Measurements from ENCODE around the gene MAGEB2.
"Not testable (repeated sequence)": the region's sequence is repeated elsewhere in the genome, so short reads cannot be mapped to it uniquely, and the experiment has no call there.

Gene MAGEB2, protein sequence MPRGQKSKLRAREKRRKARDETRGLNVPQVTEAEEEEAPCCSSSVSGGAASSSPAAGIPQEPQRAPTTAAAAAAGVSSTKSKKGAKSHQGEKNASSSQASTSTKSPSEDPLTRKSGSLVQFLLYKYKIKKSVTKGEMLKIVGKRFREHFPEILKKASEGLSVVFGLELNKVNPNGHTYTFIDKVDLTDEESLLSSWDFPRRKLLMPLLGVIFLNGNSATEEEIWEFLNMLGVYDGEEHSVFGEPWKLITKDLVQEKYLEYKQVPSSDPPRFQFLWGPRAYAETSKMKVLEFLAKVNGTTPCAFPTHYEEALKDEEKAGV

DNA sequence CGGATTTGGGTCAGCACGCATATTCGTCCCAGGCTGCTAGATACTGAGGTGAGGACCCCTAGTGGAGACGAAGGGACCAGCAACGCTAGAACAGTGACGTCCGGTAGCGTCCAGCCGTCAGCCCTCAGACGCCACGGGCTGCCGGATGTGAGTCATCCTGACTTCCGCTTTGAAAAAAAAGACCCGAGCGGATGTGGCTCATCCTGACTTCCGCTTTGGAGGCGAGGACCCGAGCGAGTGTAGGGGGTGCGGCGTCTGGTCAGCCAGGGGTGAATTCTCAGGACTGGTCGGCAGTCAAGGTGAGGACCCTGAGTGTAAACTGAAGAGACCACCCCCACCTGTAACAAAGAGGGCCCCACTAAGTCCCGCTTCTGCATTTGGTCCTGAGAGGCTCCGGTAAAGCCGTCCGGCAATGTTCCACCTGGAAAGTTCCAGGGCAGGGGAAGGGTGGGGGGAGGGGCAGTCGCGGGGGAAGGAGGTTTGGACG lies at the start of gene MAGEB2:
Gene MAGEB2 (plus strand): TSS at position 207 of the 487 bp plus-strand sequence. CDS start 3,018 bp downstream, outside the sequence.
- DNase-seq: no peak

DNA sequence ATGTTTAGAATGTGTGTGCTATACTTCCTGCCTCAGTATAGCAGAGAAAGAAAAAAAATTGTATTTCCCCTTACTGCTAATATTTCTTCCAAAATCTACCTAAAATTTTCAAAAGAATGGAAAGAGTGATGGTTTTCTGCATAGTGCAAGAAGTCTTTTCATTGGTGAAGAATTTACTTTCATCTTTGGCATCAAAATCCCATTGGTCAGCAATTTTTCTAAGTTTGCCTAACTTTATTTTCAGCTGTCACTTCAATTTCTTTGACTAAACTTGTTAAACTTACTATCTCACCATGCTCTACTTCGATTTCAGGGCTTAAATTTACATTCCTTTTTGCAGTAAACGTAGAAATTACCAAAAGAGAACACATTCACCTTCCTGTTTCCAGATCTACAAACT lies 44.5 kb upstream of the MAGEB2 start:
- no peak for DNase-seq

DNA sequence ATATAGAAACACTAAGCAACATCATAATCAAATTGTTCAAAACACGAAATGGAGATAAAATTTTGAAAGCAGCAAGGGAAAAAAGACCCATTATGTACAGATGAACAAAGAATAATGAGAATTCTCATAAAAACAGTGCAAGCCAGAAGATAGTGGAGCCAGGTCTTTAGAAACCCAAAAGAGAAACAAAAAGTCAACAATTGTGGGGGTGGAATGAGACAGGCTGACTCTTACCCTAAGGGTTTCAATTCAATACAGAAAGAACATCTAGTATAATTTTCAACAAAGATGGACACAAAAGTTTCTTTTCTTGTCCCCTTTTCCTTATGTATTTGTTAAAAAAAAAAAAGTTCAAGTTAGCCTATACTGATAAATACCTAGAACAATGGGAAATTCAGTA lies 34.0 kb upstream of the MAGEB2 start:
- DNase-seq: no peak

DNA sequence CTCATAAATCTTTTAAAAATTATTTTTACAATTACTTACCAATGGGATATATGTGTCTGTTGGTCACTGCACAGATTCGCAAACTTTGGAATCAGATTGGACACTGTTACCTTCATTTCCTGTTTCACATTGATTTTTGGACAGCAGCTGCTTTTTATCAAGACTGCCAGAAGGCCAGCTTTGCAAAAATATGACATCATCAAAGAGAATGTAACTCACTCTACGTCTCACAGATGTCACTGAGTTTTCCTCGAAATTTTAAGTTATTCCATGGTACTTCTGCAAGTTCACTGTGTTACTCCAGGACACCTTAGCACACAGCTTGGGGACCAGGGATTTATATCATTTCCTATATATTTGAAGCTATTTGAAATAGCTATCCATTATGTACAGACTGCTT lies 31.8 kb upstream of the MAGEB2 start:
- no peak for DNase-seq

DNA sequence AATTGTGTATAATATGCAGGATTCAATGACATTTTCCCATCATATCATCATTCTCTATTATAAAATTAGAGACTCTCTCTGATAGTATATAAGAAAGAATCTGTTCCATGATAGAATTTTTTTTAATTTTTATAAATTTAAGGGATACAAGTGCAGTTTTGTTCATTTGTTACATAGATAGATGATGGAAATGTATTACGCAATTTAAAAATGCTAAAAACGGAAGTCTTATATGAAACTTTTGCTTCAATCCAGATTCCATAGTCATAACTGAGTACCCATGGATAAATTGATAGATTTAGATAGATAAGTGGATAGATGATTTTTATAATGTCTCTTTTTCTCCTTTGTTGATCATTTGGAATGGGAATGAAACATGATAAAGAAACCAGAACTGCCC lies 24.9 kb upstream of the MAGEB2 start:
- no peak for DNase-seq

DNA sequence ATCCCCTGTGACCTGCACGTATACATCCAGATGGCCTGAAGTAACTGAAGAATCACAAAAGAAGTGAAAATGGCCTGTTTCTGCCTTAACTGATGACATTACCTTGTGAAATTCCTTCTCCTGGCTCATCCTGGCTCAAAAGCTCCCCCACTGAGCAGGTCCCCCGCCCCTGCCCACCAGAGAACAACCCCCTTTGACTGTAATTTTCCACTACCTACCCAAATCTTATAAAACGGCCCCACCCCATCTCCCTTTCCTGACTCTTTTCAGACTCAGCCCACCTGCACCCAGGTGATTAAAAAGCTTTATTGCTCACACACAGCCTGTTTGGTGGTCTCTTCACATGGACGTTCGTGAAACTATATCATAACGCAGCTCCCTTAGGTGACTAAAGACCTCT lies 21.5 kb upstream of the MAGEB2 start:
- not testable (repeated sequence) for DNase-seq

DNA sequence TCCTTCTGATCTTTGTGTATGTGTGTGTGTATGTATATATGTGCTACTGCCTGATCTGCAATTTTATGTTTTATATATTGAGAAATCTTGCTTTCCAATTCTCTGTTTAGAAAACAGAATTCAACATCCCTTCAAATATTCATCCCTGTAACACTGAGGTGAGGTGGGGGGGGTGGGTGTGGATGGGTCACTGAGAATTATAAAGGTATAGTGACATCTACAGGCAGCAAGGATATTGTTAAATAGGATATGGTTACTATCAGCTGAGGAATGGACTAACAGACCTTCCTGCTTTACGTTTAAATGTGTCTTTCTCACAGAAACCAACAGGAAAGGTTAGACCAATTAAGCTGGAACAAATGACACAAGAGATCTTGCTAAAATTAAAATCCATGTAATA lies 19.0 kb upstream of the MAGEB2 start:
- no peak for DNase-seq

DNA sequence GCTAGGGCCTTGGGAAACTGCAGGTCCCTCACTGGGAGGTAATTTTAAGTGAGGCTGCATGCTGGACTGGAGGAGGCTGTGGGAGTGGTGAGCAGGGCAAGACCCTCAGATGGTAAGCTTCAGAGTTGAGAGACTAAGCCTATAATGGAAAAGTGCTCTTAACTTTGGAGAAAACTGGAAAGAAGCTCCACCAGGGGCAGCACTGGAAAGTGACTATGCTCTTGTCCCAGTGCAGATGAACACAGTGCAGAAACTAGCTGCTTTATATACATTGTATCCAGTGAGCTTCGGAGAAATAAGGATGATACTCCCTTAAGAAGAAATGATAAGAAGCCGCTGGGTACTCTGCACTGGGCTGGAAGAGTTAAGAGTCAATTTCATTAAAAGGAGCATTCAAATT lies 3.2 kb upstream of the MAGEB2 start:
- no peak for DNase-seq

DNA sequence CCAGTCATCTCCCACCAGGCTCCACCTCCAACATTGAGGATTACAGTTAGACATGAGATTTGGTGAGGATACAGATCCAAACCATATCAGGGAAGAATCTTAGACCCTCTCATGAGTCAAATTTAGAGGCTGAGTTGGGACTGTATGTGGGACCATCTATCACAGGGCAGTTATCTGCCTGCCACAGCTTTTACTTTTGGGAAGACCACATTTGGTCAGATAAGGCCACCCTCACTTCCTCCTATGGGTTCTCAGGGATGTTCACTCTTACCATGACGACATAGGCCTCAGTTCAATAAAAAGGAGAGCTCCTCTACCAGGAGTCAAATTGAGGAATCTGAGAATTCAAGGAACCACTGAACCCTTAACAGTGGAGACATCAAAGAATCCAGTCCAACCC lies 2.1 kb downstream of the MAGEB2 start:
- no peak for DNase-seq

DNA sequence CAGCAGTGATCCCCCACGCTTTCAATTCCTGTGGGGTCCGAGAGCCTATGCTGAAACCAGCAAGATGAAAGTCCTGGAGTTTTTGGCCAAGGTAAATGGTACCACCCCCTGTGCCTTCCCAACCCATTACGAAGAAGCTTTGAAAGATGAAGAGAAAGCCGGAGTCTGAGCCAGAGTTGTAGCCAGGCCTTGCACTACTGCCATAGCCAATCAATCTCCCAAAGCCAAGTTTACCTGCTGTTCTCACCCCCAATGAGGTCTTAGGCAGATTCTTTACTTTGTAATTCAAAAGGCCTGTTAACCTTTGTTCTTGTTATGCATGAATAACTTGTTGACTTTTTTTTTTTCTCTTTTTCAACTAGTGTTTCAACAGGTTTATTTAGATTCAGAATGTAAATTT lies 4.0 kb downstream of the MAGEB2 start:
- no peak for DNase-seq

DNA sequence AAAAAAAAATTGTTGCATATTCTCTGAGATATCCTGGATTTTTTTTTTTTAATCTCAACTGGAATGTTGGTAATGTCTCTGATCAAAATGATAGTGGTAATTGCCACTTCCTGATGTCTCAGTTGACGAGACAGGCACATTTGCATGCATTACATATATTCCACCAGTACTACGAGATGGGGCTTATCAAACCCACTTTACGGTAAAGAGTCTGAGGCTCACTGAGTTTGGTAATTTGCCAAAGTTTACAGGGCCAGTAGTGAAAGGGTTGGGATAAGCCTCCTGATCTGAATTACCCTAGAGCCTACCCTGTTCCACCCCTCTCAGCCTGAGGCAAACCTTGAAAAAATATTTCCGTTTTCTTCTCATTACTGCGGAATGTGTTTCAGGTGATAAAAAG lies 5.3 kb downstream of the MAGEB2 start:
- no peak for DNase-seq

DNA sequence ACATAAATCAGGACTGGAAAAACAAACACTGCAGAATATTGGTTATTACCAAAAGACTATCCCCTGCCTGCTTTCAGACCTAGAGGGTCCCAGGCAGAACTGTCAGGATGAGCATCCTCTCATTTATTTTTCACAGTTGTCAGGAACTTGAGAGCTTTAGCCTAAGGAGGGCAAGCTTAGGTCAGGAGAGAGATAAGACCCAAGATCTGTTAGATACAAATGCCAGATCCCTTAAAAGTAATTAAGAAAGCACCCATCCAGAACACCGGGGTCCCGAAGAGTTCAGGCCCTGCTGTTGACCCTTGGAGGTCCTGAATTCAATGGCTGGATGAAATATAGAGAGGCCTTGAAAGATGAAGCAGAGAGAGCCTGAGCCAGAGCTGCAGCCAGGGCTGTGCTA lies 9.2 kb downstream of the MAGEB2 start:
- DNase-seq: no peak

DNA sequence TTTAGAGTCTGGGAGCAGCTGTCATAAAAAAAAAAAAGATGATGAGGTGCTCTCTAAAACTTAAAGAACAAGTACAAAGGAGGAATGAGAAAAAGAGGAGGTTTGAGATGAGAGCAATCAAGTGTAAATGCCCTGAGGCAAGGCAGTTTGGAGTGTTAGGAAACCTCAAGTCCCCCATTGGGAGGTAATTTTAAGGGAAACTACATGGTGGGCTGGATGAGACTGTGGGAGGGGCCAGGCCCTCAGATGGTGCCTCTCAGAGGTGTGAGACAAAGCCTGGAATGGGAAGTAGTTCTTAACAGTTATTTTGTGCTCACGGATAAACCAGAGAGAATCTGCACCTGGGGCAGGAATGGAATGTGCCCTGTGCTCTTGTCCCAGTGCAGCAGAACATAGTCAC lies 13.2 kb downstream of the MAGEB2 start:
- no peak for DNase-seq

DNA sequence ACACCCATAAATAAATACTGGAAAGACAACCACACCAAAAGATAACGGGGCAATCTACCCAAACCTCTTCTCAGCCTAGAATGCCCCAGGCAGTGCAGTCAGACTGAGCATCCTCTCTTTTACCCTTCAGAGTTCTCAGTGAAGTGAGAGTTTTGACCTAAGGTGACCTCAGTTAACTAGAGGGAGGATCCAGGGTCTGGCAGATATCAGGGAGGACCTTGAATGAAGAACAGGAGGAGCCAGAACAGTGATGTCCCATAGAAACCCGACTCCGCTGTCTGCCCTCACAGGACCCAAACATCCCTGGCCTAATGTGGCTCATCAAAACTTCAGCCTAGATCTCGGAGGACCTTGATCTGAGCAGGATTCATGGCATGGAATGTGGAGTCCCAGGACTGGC lies 15.0 kb downstream of the MAGEB2 start, which contains the start of gene MAGEB3:
Gene MAGEB3 (plus strand): TSS at position 263 of the 400 bp plus-strand sequence. CDS start 5,268 bp downstream, outside the sequence.
- DNase-seq: no peak

DNA sequence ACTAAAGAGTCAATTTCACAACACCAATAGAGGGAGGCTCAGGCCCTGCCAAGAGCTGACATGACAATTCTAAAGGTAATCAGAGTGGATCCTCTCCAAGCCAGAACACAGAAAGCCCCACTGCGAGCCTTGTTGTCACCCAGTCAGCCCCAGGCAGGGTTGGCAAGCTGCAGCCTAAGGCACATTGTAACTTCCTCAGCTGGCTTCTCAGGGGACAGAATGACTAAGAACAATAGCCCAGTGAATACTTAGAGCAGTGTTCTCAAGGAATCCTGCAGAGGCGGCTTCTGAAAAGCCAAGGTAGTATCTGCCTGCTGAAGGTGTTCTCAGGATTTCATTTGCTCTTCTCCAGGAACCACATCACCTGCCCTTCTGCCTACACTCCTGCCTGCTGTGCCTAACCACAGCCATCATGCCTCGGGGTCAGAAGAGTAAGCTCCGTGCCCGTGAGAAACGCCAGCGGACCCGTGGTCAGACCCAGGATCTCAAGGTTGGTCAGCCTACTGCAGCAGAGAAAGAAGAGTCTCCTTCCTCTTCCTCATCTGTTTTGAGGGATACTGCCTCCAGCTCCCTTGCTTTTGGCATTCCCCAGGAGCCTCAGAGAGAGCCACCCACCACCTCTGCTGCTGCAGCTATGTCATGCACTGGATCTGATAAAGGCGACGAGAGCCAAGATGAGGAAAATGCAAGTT lies 26.5 kb downstream of the MAGEB2 start, which contains the start of gene MAGEB4:
Gene MAGEB4 (plus strand): TSS at position 277 of the 692 bp plus-strand sequence. CDS start 136 bp downstream, at position 413.
- DNase-seq: no peak

DNA sequence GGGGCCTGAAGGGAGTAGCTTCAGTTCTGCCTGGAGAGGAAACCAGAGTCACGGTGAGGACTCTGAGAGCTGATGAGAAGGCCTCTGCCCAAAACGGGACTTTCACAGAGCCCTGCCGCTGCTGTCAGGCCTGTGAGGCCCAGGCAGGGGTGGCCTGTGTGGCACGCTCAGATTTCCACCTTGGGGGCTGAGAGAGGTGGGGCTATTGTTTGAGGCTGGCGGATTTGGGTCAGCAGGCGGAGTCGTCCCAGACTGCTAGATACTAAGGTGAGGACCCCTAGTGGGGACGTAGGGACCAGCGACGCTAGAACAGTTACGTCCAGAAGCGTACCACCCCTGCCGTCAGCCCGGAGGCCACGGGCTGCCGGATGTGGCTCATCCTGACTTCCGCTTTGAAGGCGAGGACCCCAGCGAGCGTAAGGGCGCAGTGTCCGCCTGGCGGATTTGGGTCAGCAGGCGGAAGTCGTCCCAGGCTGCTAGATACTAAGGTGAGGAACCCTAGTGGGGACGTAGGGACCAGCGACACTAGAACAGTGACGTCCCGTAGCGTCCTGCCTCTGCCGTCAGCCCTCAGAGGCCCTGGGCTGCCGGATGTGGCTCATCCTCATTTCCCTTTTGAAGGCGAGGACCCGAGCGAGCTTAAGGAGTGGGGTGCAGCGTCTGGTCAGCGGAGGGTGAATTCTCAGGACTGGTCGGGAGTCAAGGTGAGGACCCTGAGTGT lies 31.6 kb downstream of the MAGEB2 start, which contains the start of gene MAGEB1:
Gene MAGEB1 (plus strand): TSS at position 378 of the 721 bp plus-strand sequence. CDS start 3,348 bp downstream, outside the sequence.
- DNase-seq: no peak

DNA sequence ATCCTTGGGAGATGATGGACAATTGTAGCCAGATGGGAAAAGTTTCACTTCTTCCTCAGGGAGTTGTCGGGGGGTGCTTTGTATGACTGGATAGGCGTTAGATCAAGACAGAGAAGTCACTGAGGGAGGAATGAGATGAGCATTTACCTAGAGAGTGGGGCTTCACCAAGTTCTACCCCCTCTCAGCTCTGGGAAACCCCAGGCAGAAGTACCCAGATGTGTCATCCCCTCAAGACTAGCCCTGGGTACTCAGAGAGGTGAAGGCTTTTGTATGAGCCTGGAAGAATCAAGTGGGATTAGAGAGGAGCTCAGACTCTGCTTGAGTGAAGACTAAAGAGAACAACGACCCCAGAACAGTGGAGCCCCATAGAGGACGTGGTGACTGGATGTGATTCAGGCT lies 33.5 kb downstream of the MAGEB2 start:
- DNase-seq: no peak

DNA sequence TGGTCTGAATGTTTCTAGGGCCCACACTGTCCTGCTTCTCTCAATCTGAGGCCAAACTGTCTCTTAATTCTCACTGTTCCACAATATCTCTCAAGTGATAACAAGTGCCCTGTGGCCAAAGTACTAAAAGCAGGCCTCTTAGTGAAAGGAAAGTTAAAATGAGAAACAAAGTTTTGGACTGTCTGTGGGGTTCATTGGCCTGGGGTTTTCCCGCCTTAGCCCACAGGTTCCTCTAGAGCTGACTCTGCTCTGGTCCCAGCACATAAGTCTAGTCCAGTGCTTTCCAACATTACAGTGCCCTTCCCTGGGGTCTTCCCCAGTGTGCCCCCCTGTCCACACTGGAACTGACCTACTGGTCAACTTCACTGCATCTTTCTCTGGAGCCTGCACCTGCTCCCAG lies 37.9 kb downstream of the MAGEB2 start:
- DNase-seq: no peak

DNA sequence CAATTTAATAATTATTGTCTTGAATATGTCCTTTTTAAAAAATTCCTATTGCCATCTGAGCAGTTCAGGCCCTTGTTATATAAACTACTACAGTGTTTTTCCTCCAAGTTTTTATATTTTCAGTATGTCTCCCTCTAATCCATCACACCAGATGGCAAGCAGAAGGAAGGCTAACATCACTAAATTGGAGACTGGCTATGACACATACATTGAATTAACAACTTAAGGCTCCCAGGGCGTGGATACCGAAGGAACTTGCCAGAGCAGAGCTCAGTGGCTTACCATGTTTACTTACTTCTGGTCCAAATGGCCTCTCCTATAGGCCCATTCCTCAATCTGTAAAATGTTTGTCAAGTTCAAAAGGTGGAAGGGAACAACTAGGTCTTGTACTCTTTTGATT lies 44.6 kb downstream of the MAGEB2 start:
- no peak for DNase-seq

DNA sequence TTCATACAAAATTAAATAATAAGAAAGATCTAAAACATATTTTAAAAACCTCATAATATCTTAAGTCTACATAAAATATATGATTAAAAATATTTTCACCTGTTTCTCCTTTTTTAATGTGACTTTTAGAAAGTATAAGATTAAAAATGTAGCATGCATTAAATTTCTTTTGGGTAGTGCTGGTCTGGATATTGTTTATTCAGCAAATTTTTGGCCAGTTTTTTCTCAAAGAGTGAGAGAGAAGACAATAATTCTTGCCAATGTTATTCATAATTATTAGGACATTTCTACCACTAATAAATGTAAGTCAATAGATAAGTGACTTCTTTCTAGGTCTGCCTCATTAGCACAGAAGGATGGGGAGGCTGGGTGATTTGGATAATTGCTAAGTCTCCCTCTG lies 45.6 kb downstream of the MAGEB2 start:
- no peak for DNase-seq

DNA sequence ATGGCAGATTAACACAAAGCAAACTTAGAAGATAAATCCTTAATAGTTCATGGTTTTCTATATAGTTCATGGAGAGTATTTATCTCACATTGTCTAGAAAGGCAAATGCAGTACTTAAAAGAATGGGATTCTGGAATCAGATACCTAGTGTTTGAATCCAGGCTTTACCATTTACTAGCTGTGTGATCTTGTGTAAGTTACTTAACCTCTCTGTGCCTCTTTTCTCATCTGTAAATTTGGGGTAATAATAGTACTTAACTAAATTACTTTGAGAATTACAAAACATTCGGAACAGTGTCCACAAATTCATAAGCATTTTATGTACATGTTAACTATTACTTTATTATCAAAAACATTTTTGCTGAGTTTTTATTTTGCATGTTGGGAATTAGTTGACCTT lies 47.4 kb downstream of the MAGEB2 start:
- DNase-seq: no peak

Measured in NCI-H2029 (cell line).